Liver (tissue), 3 donors: ENCODE data around the gene NUDT5.

Experiments
- CTCF ChIP-seq: fragments of 150-350 bp; IDR thresholded peaks from 2 replicates; pipeline ENCODE4 v1.5.1; 2017; ENCODE audit warnings: improper control_type of control experiment, low read depth, low read length; ENCODE audit not compliant: missing input control
- GABPA ChIP-seq, 2 donors: IDR thresholded peaks in 1 of 2; conservative IDR thresholded peaks in 1 of 2; 2 replicates each; pipeline ENCODE4 v1.6.1; 2016; ENCODE audit warnings: antibody characterized with exemption in 2 of 2, mild to moderate bottlenecking in 1 of 2, moderate library complexity in 1 of 2
- RAD21 ChIP-seq, 2 donors: IDR thresholded peaks; 2 replicates each; pipeline ENCODE4 v1.6.1; 2016; ENCODE audit warnings: antibody characterized with exemption in 2 of 2, mild to moderate bottlenecking in 2 of 2
- REST ChIP-seq: IDR thresholded peaks from 2 replicates; pipeline ENCODE4 v1.6.1; 2016; ENCODE audit warnings: antibody characterized with exemption, mild to moderate bottlenecking
- YY1 ChIP-seq: IDR thresholded peaks from 2 replicates; pipeline ENCODE4 v1.6.1; 2016; ENCODE audit warnings: antibody characterized with exemption, mild to moderate bottlenecking
- TF ChIP-seq, protein P1 (sequence below): IDR thresholded peaks from 2 replicates; pipeline ENCODE4 v1.6.1; 2016; ENCODE audit warnings: antibody characterized with exemption
- donor health status: healthy.
- donor health status: healthy.

- TF ChIP-seq, protein P1, sequence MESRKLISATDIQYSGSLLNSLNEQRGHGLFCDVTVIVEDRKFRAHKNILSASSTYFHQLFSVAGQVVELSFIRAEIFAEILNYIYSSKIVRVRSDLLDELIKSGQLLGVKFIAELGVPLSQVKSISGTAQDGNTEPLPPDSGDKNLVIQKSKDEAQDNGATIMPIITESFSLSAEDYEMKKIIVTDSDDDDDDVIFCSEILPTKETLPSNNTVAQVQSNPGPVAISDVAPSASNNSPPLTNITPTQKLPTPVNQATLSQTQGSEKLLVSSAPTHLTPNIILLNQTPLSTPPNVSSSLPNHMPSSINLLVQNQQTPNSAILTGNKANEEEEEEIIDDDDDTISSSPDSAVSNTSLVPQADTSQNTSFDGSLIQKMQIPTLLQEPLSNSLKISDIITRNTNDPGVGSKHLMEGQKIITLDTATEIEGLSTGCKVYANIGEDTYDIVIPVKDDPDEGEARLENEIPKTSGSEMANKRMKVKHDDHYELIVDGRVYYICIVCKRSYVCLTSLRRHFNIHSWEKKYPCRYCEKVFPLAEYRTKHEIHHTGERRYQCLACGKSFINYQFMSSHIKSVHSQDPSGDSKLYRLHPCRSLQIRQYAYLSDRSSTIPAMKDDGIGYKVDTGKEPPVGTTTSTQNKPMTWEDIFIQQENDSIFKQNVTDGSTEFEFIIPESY: no peak
- TF ChIP-seq YY1 (no peak), CTCF (no peak), RAD21 (IDR thresholded peaks at IDR 0.05) (no peak), REST (no peak), GABPA (IDR thresholded peaks at IDR 0.05 in 1 of 2, conservative IDR thresholded peaks at IDR 0.05 in 1 of 2) (no peak)
Measured at GRCh38 chr10:12196531-12197211, 980 bp upstream of the NUDT5 start.
